ENCODE data around the gene MAT2B.

MAT2B gene

GRCh38 chr5:163460562-163461171, 44.8 kb upstream of the MAT2B start, which contains the start of gene HMMR:
TSS of gene HMMR (plus strand) at chr5:163460632. CDS start at chr5:163460693, 61 bp downstream.
- no peak for TF ChIP-seq CTCF (IDR thresholded peaks at IDR 0.05; ENCODE audit: borderline replicate concordance, insufficient read depth, low read depth, low read length)
- H3K4me3 ChIP-seq (ENCODE audit: low read depth, low read length), result peak within 1 kb of the TSS; percentile 91

GRCh38 chr5:163463063-163463435, 42.4 kb upstream of the MAT2B start:
- no peak overlapping the region for H3K4me3 ChIP-seq (ENCODE audit: low read depth, low read length)
- no peak for TF ChIP-seq CTCF (IDR thresholded peaks at IDR 0.05; ENCODE audit: borderline replicate concordance, insufficient read depth, low read depth, low read length)

- no peak overlapping the region for H3K4me3 ChIP-seq (ENCODE audit: low read depth, low read length)
- TF ChIP-seq CTCF (IDR thresholded peaks at IDR 0.05; ENCODE audit: borderline replicate concordance, insufficient read depth, low read depth, low read length), result no peak
These were observed 37.7 kb upstream of the MAT2B start for GRCh38 chr5:163467682-163468081.

GRCh38 chr5:163473635-163474243, 31.7 kb upstream of the MAT2B start:
- TF ChIP-seq CTCF (IDR thresholded peaks at IDR 0.05; ENCODE audit: borderline replicate concordance, insufficient read depth, low read depth, low read length), result no peak
- no peak overlapping the region for H3K4me3 ChIP-seq (ENCODE audit: low read depth, low read length)

GRCh38 chr5:163475411-163475810, 30.0 kb upstream of the MAT2B start:
- H3K4me3 ChIP-seq (ENCODE audit: low read depth, low read length), result no peak overlapping the region
- no peak for TF ChIP-seq CTCF (IDR thresholded peaks at IDR 0.05; ENCODE audit: borderline replicate concordance, insufficient read depth, low read depth, low read length)

- no peak overlapping the region for H3K4me3 ChIP-seq (ENCODE audit: low read depth, low read length)
- TF ChIP-seq CTCF (IDR thresholded peaks at IDR 0.05; ENCODE audit: borderline replicate concordance, insufficient read depth, low read depth, low read length), result no peak
These were observed 27.1 kb upstream of the MAT2B start for GRCh38 chr5:163478126-163478981.
